Epithelial cell of esophagus (primary cell): ENCODE measurements around the gene POU3F2.

Experiments used
- DNase-seq: peaks from one replicate; pipeline ENCODE4 v3.0.0; 2010; ENCODE audit warnings: low read depth
- H3K4me3 ChIP-seq: 2 replicates; pipeline ENCODE4 v1.5.1; 2011; ENCODE audit warnings: mild to moderate bottlenecking, low read length, control low read depth
- CTCF ChIP-seq: IDR thresholded peaks from 2 replicates; pipeline ENCODE4 v1.5.1; 2011; ENCODE audit warnings: low read depth, mild to moderate bottlenecking, low read length, control low read depth, inconsistent platforms; ENCODE audit not compliant: insufficient read depth; ENCODE audit errors: missing control alignments

The POU3F2 gene

GRCh38 chr6:98808541-98809210 is 25.7 kb upstream of the POU3F2 start:
- TF ChIP-seq CTCF, result no peak
- DNase-seq, result no peak
- H3K4me3 ChIP-seq, result no peak overlapping the region

GRCh38 chr6:98812220-98812619 is 22.2 kb upstream of the POU3F2 start:
- H3K4me3 ChIP-seq, result no peak overlapping the region
- no peak for DNase-seq
- TF ChIP-seq CTCF, result no peak

GRCh38 chr6:98816799-98817198 is 17.6 kb upstream of the POU3F2 start:
- no peak overlapping the region for H3K4me3 ChIP-seq
- DNase-seq, result no peak
- no peak for TF ChIP-seq CTCF

- no peak for DNase-seq
- no peak for TF ChIP-seq CTCF
- no peak overlapping the region for H3K4me3 ChIP-seq
These were observed 12.5 kb upstream of the POU3F2 start for GRCh38 chr6:98821756-98822405.

GRCh38 chr6:98823428-98824161 is 10.8 kb upstream of the POU3F2 start:
- DNase-seq, result no peak
- no peak for TF ChIP-seq CTCF
- no peak overlapping the region for H3K4me3 ChIP-seq

- TF ChIP-seq CTCF, result no peak
- H3K4me3 ChIP-seq, result no peak overlapping the region
- DNase-seq, result no peak
These were observed 10.0 kb upstream of the POU3F2 start for GRCh38 chr6:98824162-98824901.
